PC-9 (cell line): ENCODE measurements around the gene KDM4C. TPM values are rescaled to one million over a fixed set of nuclear protein-coding genes. Genes with fewer than 3 reads are reported as not detected.

Experiments
- BruUV-seq: library from RNA; stranded (reverse); fragments of 400-500 nt; replicated peaks from 2 replicates; lab custom pipeline; 2021; lab: Mats Ljungman, UMichigan
- CTCF ChIA-PET: fragments of 300-600 bp; sonication (Branson Sonifier 250); formaldehyde crosslinking; loops from one replicate; lab custom pipeline; 2022; ENCODE audit warnings: antibody characterized with exemption; lab: Charles Lee
- POLR2A ChIA-PET: fragments of 300-600 bp; sonication (Branson Sonifier 250); formaldehyde crosslinking; loops from one replicate; lab custom pipeline; 2022; ENCODE audit warnings: antibody characterized with exemption; ENCODE audit not compliant: unreplicated experiment; lab: Charles Lee
- DNase-seq, 2 experiments: peaks; one replicate each; pipeline versions ENCODE4 v3.0.0 to v3.0.0-alpha.2; 2015 to 2022; ENCODE audit warnings: mixed read lengths in 1 of 2
- H2AFZ ChIP-seq: fragments of 200-600 bp; sonication (generic); 2 replicates; pipeline ENCODE4 v1.8.1; 2017; ENCODE audit warnings: antibody characterized with exemption
- H3F3A ChIP-seq: fragments of 200-600 bp; sonication (generic); 2 replicates; pipeline ENCODE4 v1.8.1; 2017; ENCODE audit warnings: antibody characterized with exemption, mild to moderate bottlenecking, low read depth; ENCODE audit not compliant: insufficient read depth
- H3K27ac ChIP-seq: fragments of 200-600 bp; sonication (generic); 2 replicates; pipeline ENCODE4 v1.6.1; 2016; ENCODE audit warnings: mixed run types
- H3K27me3 ChIP-seq: fragments of 200-600 bp; sonication (generic); 2 replicates; pipeline ENCODE4 v1.6.1; 2016; ENCODE audit warnings: low read depth, mixed run types; ENCODE audit not compliant: insufficient read depth
- H3K36me3 ChIP-seq: fragments of 200-600 bp; sonication (generic); 2 replicates; pipeline ENCODE4 v1.6.1; 2016; ENCODE audit warnings: low read depth, mixed run types
- H3K4me1 ChIP-seq: fragments of 200-600 bp; sonication (generic); replicated peaks from 2 replicates; pipeline ENCODE4 v1.6.1; 2016; ENCODE audit warnings: mixed run types; ENCODE audit not compliant: insufficient read depth
- H3K4me2 ChIP-seq: fragments of 200-600 bp; sonication (generic); 2 replicates; pipeline ENCODE4 v1.6.1; 2017; ENCODE audit warnings: mixed run types
- H3K4me3 ChIP-seq: fragments of 200-600 bp; sonication (generic); 2 replicates; pipeline ENCODE4 v1.6.1; 2016; ENCODE audit warnings: mixed run types
- H3K79me2 ChIP-seq: fragments of 200-600 bp; sonication (generic); 2 replicates; pipeline ENCODE4 v1.6.1; 2017; ENCODE audit warnings: low read depth, mixed run types
- H3K9me2 ChIP-seq: fragments of 200-600 bp; sonication (generic); 2 replicates; pipeline ENCODE4 v1.8.1; 2017; ENCODE audit warnings: mild to moderate bottlenecking; ENCODE audit not compliant: insufficient read depth
- H3K9me3 ChIP-seq: fragments of 200-600 bp; sonication (generic); 2 replicates; pipeline ENCODE4 v1.8.1; 2016; ENCODE audit warnings: low read depth; ENCODE audit not compliant: insufficient read depth
- H4K20me1 ChIP-seq: fragments of 200-600 bp; sonication (generic); 2 replicates; pipeline ENCODE4 v1.8.1; 2017; ENCODE audit not compliant: insufficient read depth
- CTCF ChIP-seq: fragments of 200-600 bp; sonication (generic); conservative IDR thresholded peaks from 2 replicates; pipeline ENCODE4 v1.6.1; 2017; ENCODE audit warnings: mixed run types, antibody characterized with exemption, mild to moderate bottlenecking, moderate library complexity
- EZH2 ChIP-seq: fragments of 200-600 bp; sonication (generic); IDR thresholded peaks from 2 replicates; pipeline ENCODE4 v1.8.0; 2017; ENCODE audit warnings: antibody characterized with exemption, low read depth
- intact Hi-C: fragments of 100-400 bp; cut with micrococcal nuclease; formaldehyde crosslinking; loops from one replicate; pipeline ENCODE4 v1.10.0; 2022; ENCODE audit not compliant: unreplicated experiment
- total RNA-seq: library from RNA; stranded (reverse); gene quantifications from 2 replicates; pipeline ENCODE4 v1.2.3, GENCODE V29; 2021

The KDM4C gene
- total RNA-seq, 1 experiment from 2014 or later = 12.9 TPM

GRCh38 chr9:6783753-6784152 is 26.0 kb downstream of the KDM4C start:
- TF ChIP-seq EZH2 = no peak
- intact Hi-C loops = no loop called here
- Histone ChIP-seq H2AFZ (no peak overlapping the region), H3K4me1 (no peaks in the 10 kb centered on the region), H3K27me3 (no peaks in the 10 kb centered on the region), H3K27ac (no peak overlapping the region), H3K9me2 (no peaks in the 10 kb centered on the region), H3K79me2 (peaks cover 15% of the 10 kb centered on the region; the same call in 1 of the 2 replicates), H3K9me3 (no peaks in the 10 kb centered on the region), H3K4me3 (no peak overlapping the region), H3F3A (0 out of 2 replicates have a peak, but pooled peaks cover 5% of the 10 kb centered on the region), H3K4me2 (no peak overlapping the region), H3K36me3 (no peaks in the 10 kb centered on the region), H4K20me1 (peaks cover 14% of the 10 kb centered on the region)
- DNase-seq = no peak
- BruUV-seq = no TSS peak
- ChIA-PET CTCF (interaction anchor here (0.7 kb wide), 1 partner anchor 865 kb away, joined by 3 read pairs; no protein-coding TSS in a partner anchor), POLR2A (no interaction called here)

GRCh38 chr9:6785682-6786081 is 27.9 kb downstream of the KDM4C start:
- Histone ChIP-seq H3K27me3 (no peaks in the 10 kb centered on the region), H3K4me1 (no peaks in the 10 kb centered on the region), H3K9me3 (no peaks in the 10 kb centered on the region), H3K27ac (no peak overlapping the region), H2AFZ (no peak overlapping the region), H3K36me3 (no peaks in the 10 kb centered on the region), H4K20me1 (peaks cover 6% of the 10 kb centered on the region; the same call in 1 of the 2 replicates), H3K4me2 (no peak overlapping the region), H3K79me2 (peaks cover 13% of the 10 kb centered on the region; the same call in 1 of the 2 replicates), H3K9me2 (no peaks in the 10 kb centered on the region), H3F3A (no peaks in the 10 kb centered on the region), H3K4me3 (no peak overlapping the region)
- DNase-seq = no peak
- ChIA-PET POLR2A (no interaction called here), CTCF (no interaction called here)
- intact Hi-C loops = no loop called here
- no TSS peak for BruUV-seq
- TF ChIP-seq EZH2 (no peak), CTCF (no peak)

- no peak overlapping the region for H3K4me3 ChIP-seq
- POLR2A ChIA-PET = no interaction called here
Observed at GRCh38 chr9:6787793-6788161, 30.0 kb downstream of the KDM4C start.

More at GRCh38 chr9:6787793-6788161, 30.0 kb downstream of the KDM4C start:
- Histone ChIP-seq H3K9me3 (no peaks in the 10 kb centered on the region), H3K9me2 (no peaks in the 10 kb centered on the region), H3K4me2 (no peak overlapping the region), H3K36me3 (no peaks in the 10 kb centered on the region), H3K27ac (no peak overlapping the region), H3K79me2 (0 out of 2 replicates have a peak, but pooled peaks cover 8% of the 10 kb centered on the region), H2AFZ (no peak overlapping the region), H4K20me1 (peaks cover 6% of the 10 kb centered on the region; the same call in 1 of the 2 replicates), H3K4me1 (no peaks in the 10 kb centered on the region), H3F3A (no peaks in the 10 kb centered on the region), H3K27me3 (no peaks in the 10 kb centered on the region)
- TF ChIP-seq EZH2 = no peak
- TF ChIP-seq CTCF = no peak
- no peak for DNase-seq
- intact Hi-C loops = no loop called here
- BruUV-seq = no TSS peak
- CTCF ChIA-PET = no interaction called here
